ENCODE data around the gene TMEM250. TPM values are rescaled to one million over a fixed set of nuclear protein-coding genes. Genes with fewer than 3 reads are reported as not detected.

Gene TMEM250
- total RNA-seq, 4 donors from 2014 or later = 25.7 to 46.9 (median 41.5) TPM

GRCh38 chr9:136133959-136134484 is 15.3 kb upstream of the TMEM250 start:
- H3K9me3 ChIP-seq = no peaks in the 10 kb centered on the region
- ATAC-seq = no peak
- H3K4me1 ChIP-seq = peaks cover 4% of the 10 kb centered on the region in 2 donors
- no peak overlapping the region for H3K4me3 ChIP-seq
- in situ Hi-C loops (cut with MboI; ENCODE audit: low sequenced_read_pairs in 4 of 4) = no loop called here
- peaks cover 69 to 85% (median 69%) of the 10 kb centered on the region in 3 donors for H3K27me3 ChIP-seq
- no peaks in the 10 kb centered on the region for H3K36me3 ChIP-seq
- TF ChIP-seq, protein P1, sequence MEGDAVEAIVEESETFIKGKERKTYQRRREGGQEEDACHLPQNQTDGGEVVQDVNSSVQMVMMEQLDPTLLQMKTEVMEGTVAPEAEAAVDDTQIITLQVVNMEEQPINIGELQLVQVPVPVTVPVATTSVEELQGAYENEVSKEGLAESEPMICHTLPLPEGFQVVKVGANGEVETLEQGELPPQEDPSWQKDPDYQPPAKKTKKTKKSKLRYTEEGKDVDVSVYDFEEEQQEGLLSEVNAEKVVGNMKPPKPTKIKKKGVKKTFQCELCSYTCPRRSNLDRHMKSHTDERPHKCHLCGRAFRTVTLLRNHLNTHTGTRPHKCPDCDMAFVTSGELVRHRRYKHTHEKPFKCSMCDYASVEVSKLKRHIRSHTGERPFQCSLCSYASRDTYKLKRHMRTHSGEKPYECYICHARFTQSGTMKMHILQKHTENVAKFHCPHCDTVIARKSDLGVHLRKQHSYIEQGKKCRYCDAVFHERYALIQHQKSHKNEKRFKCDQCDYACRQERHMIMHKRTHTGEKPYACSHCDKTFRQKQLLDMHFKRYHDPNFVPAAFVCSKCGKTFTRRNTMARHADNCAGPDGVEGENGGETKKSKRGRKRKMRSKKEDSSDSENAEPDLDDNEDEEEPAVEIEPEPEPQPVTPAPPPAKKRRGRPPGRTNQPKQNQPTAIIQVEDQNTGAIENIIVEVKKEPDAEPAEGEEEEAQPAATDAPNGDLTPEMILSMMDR (IDR thresholded peaks at IDR 0.05 in 4 of 5, conservative IDR thresholded peaks at IDR 0.05 in 1 of 5) = no peak
- TF ChIP-seq POLR2A (IDR thresholded peaks at IDR 0.05) = no peak
- intact Hi-C loops (cut with DNase I; ENCODE audit: low total_unique reads) = loop anchor here (1.0 kb wide), 1 partner anchor 149 kb away; no protein-coding TSS in a partner anchor
- DNase-seq = no peak
- no peak overlapping the region for H3K27ac ChIP-seq

- TF ChIP-seq POLR2A (IDR thresholded peaks at IDR 0.05) = no peak
- TF ChIP-seq, protein P1 (IDR thresholded peaks at IDR 0.05 in 4 of 5, conservative IDR thresholded peaks at IDR 0.05 in 1 of 5) = peak in 1 of 5 experiments; percentile 13
- Histone ChIP-seq H3K4me3 (peak overlapping the region; percentile 12 to 39 (median 34)), H3K36me3 (no peaks in the 10 kb centered on the region), H3K4me1 (peaks cover 4% of the 10 kb centered on the region in 2 donors), H3K9me3 (no peaks in the 10 kb centered on the region), H3K27ac (no peak overlapping the region), H3K27me3 (peaks cover 65 to 88% (median 76%) of the 10 kb centered on the region in 3 donors)
- ATAC-seq (no peak), DNase-seq (no peak)
- in situ Hi-C loops (cut with MboI; ENCODE audit: low sequenced_read_pairs in 4 of 4) = no loop called here
- intact Hi-C loops (cut with DNase I; ENCODE audit: low total_unique reads) = loop anchor here (1.0 kb wide), 1 partner anchor 150 kb away; no protein-coding TSS in a partner anchor
Observed at GRCh38 chr9:136133191-136133958, 14.7 kb upstream of the TMEM250 start.

DNA sequence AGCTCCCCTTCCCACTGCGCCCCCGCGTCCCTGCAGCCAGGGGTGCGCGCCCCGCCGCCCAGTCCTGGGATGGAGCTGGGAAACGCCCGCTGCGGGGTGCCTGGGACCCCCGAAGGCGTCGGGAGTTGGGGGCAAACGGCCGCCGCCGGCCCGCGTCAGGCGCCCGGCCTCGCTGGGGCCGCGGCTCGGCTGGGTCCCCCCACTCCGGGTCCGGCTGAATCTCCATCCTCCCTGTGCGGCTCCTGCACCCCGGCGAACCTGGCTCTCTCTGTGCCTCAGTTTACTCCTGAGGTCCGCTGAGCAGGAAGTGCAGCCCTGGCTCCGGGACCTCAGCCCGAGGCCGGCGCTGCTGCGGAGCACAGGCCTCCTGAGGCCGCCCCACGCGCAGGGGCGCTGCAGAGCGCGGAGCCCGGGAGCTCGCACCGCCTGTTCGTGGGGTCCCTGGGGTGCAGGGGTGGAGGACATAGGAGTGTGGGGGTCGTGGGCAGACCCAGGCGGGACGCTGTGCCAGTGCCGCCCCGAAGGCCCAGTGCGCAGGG is 13.9 kb upstream of the TMEM250 start:
- DNase-seq (no peak), ATAC-seq (no peak)
- Histone ChIP-seq H3K36me3 (no peaks in the 10 kb centered on the region), H3K27me3 (peaks cover 60 to 81% (median 77%) of the 10 kb centered on the region in 3 donors), H3K9me3 (no peaks in the 10 kb centered on the region), H3K4me3 (no peak overlapping the region), H3K4me1 (peaks cover 4% of the 10 kb centered on the region in 2 donors), H3K27ac (no peak overlapping the region)
- in situ Hi-C loops (cut with MboI; ENCODE audit: low sequenced_read_pairs in 4 of 4) (no loop called here), intact Hi-C loops (cut with DNase I; ENCODE audit: low total_unique reads) (loop anchor here (1.0 kb wide), 1 partner anchor 151 kb away; no protein-coding TSS in a partner anchor)
- TF ChIP-seq POLR2A (IDR thresholded peaks at IDR 0.05) = no peak
- TF ChIP-seq, protein P1 (IDR thresholded peaks at IDR 0.05 in 4 of 5, conservative IDR thresholded peaks at IDR 0.05 in 1 of 5) = no peak

- no peak for ATAC-seq
- Histone ChIP-seq H3K4me1 (peaks cover 4% of the 10 kb centered on the region in 2 donors), H3K36me3 (no peaks in the 10 kb centered on the region), H3K9me3 (no peaks in the 10 kb centered on the region), H3K27ac (no peak overlapping the region), H3K27me3 (peaks cover 54 to 74% (median 70%) of the 10 kb centered on the region in 3 donors), H3K4me3 (no peak overlapping the region)
- intact Hi-C loops (cut with DNase I; ENCODE audit: low total_unique reads) (no loop called here), in situ Hi-C loops (cut with MboI; ENCODE audit: low sequenced_read_pairs in 4 of 4) (no loop called here)
- TF ChIP-seq POLR2A (IDR thresholded peaks at IDR 0.05) = no peak
- TF ChIP-seq, protein P1 (IDR thresholded peaks at IDR 0.05 in 4 of 5, conservative IDR thresholded peaks at IDR 0.05 in 1 of 5) = no peak
- no peak for DNase-seq
Observed at GRCh38 chr9:136131629-136132511, 13.2 kb upstream of the TMEM250 start.

All from gastrocnemius medialis (tissue), 4 donors.